ENCODE data around the gene VMO1.

Gene VMO1

GRCh38 chr17:4796552-4796920 is 10.4 kb upstream of the VMO1 start:
- H3K27ac ChIP-seq (ENCODE audit: low read depth, low read length), result peak overlapping the region; percentile 69
- peak overlapping the region; percentile 75 for H3K9ac ChIP-seq (ENCODE audit: low read depth, low read length)
- H3K27me3 ChIP-seq (ENCODE audit: control insufficient read depth, insufficient read depth, low read length), result peaks cover 8% of the 10 kb centered on the region; the same call in 1 of the 2 replicates
- H3K4me3 ChIP-seq (ENCODE audit: low read depth, low read length), result peak overlapping the region; percentile 90
- H3K4me1 ChIP-seq (ENCODE audit: control insufficient read depth, insufficient read depth, low read length), result no peaks in the 10 kb centered on the region
- no peaks in the 10 kb centered on the region for H3K9me3 ChIP-seq (ENCODE audit: control insufficient read depth, insufficient read depth, low read length)
- H3K36me3 ChIP-seq (ENCODE audit: control insufficient read depth, insufficient read depth, low read length), result peaks cover 21% of the 10 kb centered on the region

DNA sequence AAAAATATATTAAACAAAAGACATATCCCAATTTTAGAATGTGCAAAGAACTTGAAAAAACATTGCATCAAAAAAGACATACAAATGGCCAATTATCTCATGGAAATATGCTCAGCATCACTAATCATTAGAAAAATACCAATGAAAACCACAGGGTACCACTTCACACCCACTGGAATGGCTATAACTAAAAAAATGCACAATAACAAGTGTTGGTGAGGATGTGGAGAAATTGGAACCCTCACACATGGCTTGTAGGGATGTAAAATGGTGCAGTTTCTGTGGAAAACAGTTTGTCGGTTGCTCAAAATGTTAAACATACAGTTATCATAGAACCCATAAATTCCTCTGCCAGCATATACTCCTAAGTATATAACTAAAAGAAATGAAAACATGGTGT is 9.0 kb upstream of the VMO1 start:
- no peak overlapping the region for H3K4me3 ChIP-seq (ENCODE audit: low read depth, low read length)
- H3K27me3 ChIP-seq (ENCODE audit: control insufficient read depth, insufficient read depth, low read length), result peaks cover 22% of the 10 kb centered on the region

GRCh38 chr17:4790705-4791088 is 4.5 kb upstream of the VMO1 start:
- H3K27ac ChIP-seq (ENCODE audit: low read depth, low read length), result no peak overlapping the region

More for the DNA sequence above, 9.0 kb upstream of the VMO1 start:
- no peak overlapping the region for H3K9ac ChIP-seq (ENCODE audit: low read depth, low read length)
- no peak overlapping the region for H3K27ac ChIP-seq (ENCODE audit: low read depth, low read length)
- H3K36me3 ChIP-seq (ENCODE audit: control insufficient read depth, insufficient read depth, low read length), result peaks cover 21% of the 10 kb centered on the region
- H3K4me1 ChIP-seq (ENCODE audit: control insufficient read depth, insufficient read depth, low read length), result no peaks in the 10 kb centered on the region; the same call in 1 of the 2 replicates
- H3K9me3 ChIP-seq (ENCODE audit: control insufficient read depth, insufficient read depth, low read length), result no peaks in the 10 kb centered on the region

DNA sequence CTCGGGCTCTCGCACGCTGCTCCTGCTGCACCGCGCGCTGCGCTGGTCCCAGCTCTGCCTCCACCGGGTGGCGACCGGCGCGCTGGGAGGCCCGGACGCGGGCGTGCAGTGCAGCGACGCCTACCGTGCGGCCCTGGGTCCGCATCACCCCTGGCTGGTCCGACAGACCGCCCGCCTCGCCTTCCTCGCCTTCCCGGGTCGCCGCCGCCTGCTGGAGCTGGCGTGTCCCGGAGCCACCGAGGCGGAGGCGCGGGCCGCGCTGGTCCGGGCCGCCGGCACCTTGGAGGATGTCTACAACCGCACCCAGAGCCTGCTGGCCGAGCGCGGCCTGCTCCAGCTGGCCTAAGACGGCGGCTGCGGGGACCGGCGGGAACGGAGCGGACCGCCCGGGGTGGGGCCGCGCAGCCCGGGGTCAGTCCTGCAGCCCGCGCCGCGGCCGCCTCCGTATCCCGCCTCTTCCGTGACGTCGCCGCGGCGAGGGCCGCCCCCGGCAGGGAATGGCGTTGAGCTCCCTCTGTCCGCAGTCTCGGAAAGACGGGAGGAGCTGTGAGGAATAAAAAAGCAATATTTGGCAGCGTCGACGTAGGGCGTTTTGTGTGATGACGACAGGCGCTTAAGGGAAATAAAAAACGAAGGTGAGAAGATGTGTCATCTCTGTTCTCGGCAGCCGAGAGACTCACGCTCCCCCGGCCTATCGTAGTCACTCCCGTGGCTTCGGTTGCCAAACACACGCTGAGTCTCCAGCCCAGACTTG is 4.0 kb upstream of the VMO1 start:
- Histone ChIP-seq H3K27me3 (ENCODE audit: control insufficient read depth, insufficient read depth, low read length) (peaks cover 72% of the 10 kb centered on the region), H3K4me1 (ENCODE audit: control insufficient read depth, insufficient read depth, low read length) (peaks cover 22% of the 10 kb centered on the region), H3K9me3 (ENCODE audit: control insufficient read depth, insufficient read depth, low read length) (no peaks in the 10 kb centered on the region), H3K4me3 (ENCODE audit: low read depth, low read length) (peak overlapping the region; percentile 60), H3K36me3 (ENCODE audit: control insufficient read depth, insufficient read depth, low read length) (no peaks in the 10 kb centered on the region), H3K9ac (ENCODE audit: low read depth, low read length) (peak overlapping the region; percentile 39; the same call in 1 of the 2 replicates), H3K27ac (ENCODE audit: low read depth, low read length) (peak overlapping the region; percentile 47)

More at GRCh38 chr17:4790705-4791088, 4.5 kb upstream of the VMO1 start:
- no peak overlapping the region for H3K9ac ChIP-seq (ENCODE audit: low read depth, low read length)
- peaks cover 21% of the 10 kb centered on the region for H3K4me1 ChIP-seq (ENCODE audit: control insufficient read depth, insufficient read depth, low read length)
- H3K4me3 ChIP-seq (ENCODE audit: low read depth, low read length), result peak overlapping the region; percentile 60
- H3K9me3 ChIP-seq (ENCODE audit: control insufficient read depth, insufficient read depth, low read length), result no peaks in the 10 kb centered on the region
- H3K36me3 ChIP-seq (ENCODE audit: control insufficient read depth, insufficient read depth, low read length), result no peaks in the 10 kb centered on the region
- peaks cover 67% of the 10 kb centered on the region for H3K27me3 ChIP-seq (ENCODE audit: control insufficient read depth, insufficient read depth, low read length)

GRCh38 chr17:4789701-4789950 is 3.5 kb upstream of the VMO1 start:
- H3K9me3 ChIP-seq (ENCODE audit: control insufficient read depth, insufficient read depth, low read length), result no peaks in the 10 kb centered on the region
- no peak overlapping the region for H3K9ac ChIP-seq (ENCODE audit: low read depth, low read length)
- no peaks in the 10 kb centered on the region for H3K36me3 ChIP-seq (ENCODE audit: control insufficient read depth, insufficient read depth, low read length)
- H3K27ac ChIP-seq (ENCODE audit: low read depth, low read length), result peak overlapping the region; percentile 47
- peaks cover 22% of the 10 kb centered on the region for H3K4me1 ChIP-seq (ENCODE audit: control insufficient read depth, insufficient read depth, low read length)
- peak overlapping the region; percentile 60 for H3K4me3 ChIP-seq (ENCODE audit: low read depth, low read length)
- peaks cover 77% of the 10 kb centered on the region for H3K27me3 ChIP-seq (ENCODE audit: control insufficient read depth, insufficient read depth, low read length)

GRCh38 chr17:4788807-4789700 is 2.9 kb upstream of the VMO1 start, which contains the start of gene GLTPD2:
TSS of gene GLTPD2 (plus strand) at chr17:4788964. CDS start at chr17:4789012, 48 bp downstream.
- peak within 1 kb of the TSS; percentile 47 for H3K27ac ChIP-seq (ENCODE audit: low read depth, low read length)
- H3K27me3 ChIP-seq (ENCODE audit: control insufficient read depth, insufficient read depth, low read length), result peaks cover 83% of the 10 kb centered on the region
- no peaks in the 10 kb centered on the region for H3K9me3 ChIP-seq (ENCODE audit: control insufficient read depth, insufficient read depth, low read length)
- no peak within 1 kb of the TSS for H3K9ac ChIP-seq (ENCODE audit: low read depth, low read length)
- peak within 1 kb of the TSS; percentile 60 for H3K4me3 ChIP-seq (ENCODE audit: low read depth, low read length)
- no peaks in the 10 kb centered on the region for H3K36me3 ChIP-seq (ENCODE audit: control insufficient read depth, insufficient read depth, low read length)
- peaks cover 22% of the 10 kb centered on the region for H3K4me1 ChIP-seq (ENCODE audit: control insufficient read depth, insufficient read depth, low read length)

DNA sequence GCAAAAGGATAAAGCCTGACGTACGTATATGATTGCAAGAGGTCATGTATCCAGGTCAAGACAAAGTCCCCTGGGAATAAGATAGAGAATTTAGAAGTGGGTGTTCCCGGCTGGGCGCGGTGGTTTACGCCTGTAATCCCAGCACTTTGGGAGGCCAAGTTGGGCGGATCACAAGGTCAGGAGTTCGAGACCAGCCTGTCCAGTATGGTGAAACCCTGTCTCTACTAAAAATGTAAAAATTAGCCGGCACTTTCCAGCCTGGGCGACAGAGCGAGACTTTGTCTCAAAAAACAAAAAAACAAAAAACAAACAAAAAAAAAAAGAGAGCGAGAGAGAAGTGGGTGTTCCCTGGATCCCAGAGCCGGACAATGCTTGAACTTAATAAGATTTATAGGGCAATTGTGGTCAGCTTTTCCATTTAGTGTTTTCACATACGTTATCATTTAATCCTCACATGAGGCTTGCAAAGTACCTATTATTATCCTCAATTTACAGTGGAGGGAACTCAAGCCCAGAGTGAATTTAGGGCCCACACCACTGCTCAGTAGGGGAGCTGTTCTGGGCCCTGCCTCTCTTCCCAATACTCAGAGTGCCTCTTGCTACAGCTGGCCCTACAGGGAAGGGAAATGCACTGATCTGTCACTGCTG is 2.1 kb upstream of the VMO1 start:
- Histone ChIP-seq H3K9ac (ENCODE audit: low read depth, low read length) (no peak overlapping the region), H3K4me1 (ENCODE audit: control insufficient read depth, insufficient read depth, low read length) (peaks cover 22% of the 10 kb centered on the region), H3K27ac (ENCODE audit: low read depth, low read length) (no peak overlapping the region), H3K4me3 (ENCODE audit: low read depth, low read length) (peak overlapping the region; percentile 60), H3K27me3 (ENCODE audit: control insufficient read depth, insufficient read depth, low read length) (peaks cover 91% of the 10 kb centered on the region), H3K9me3 (ENCODE audit: control insufficient read depth, insufficient read depth, low read length) (no peaks in the 10 kb centered on the region), H3K36me3 (ENCODE audit: control insufficient read depth, insufficient read depth, low read length) (no peaks in the 10 kb centered on the region)

GRCh38 chr17:4786516-4786915 is 352 bp upstream of the VMO1 start:
- no peak overlapping the region for H3K4me3 ChIP-seq (ENCODE audit: low read depth, low read length)
- H3K9me3 ChIP-seq (ENCODE audit: control insufficient read depth, insufficient read depth, low read length), result no peaks in the 10 kb centered on the region
- peaks cover 94% of the 10 kb centered on the region for H3K27me3 ChIP-seq (ENCODE audit: control insufficient read depth, insufficient read depth, low read length)
- H3K4me1 ChIP-seq (ENCODE audit: control insufficient read depth, insufficient read depth, low read length), result peaks cover 22% of the 10 kb centered on the region
- no peak overlapping the region for H3K27ac ChIP-seq (ENCODE audit: low read depth, low read length)
- H3K9ac ChIP-seq (ENCODE audit: low read depth, low read length), result no peak overlapping the region
- H3K36me3 ChIP-seq (ENCODE audit: control insufficient read depth, insufficient read depth, low read length), result no peaks in the 10 kb centered on the region

DNA sequence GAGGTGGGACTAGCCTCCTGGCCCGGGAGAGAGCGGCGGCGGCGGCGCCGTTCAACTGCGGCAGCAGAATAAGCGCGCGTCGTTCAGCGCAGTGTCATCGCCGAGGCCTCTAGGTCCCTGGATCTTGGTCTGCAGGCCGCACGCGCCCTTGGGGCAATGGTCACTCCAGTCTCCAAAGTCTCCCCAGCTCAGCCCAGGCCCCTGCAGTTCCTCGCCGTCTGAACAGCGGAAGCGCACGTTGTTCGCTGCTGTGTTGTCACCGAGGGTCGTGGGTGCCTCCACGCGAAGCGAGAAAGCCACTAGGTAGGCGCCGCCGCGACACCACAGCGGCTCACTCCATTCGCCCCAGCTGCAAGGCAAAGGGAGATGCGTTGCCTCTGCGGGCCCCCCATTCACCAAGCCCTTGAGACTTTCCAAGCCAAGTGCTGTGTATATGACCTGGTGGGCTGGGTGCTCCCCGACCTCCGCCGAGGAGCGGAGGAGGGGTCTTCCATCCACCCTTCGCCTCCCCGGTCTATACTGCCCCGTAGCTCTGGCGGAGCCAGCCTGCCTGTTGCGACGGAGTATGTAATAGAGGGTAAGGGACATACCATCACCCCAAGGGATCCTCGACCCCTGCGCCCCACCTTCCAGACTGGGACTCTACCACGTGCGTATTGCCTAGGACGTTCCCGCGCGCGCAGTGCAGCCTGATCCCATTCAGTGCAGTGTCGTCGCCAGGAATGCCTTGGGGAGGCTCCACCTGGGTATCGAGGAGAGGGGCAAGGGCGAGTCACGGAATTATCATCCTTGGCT is 656 bp downstream of the VMO1 start:
- Histone ChIP-seq H3K27ac (ENCODE audit: low read depth, low read length) (no peak overlapping the region), H3K4me3 (ENCODE audit: low read depth, low read length) (peak overlapping the region; percentile 7; the same call in 1 of the 2 replicates), H3K9ac (ENCODE audit: low read depth, low read length) (no peak overlapping the region), H3K9me3 (ENCODE audit: control insufficient read depth, insufficient read depth, low read length) (no peaks in the 10 kb centered on the region), H3K36me3 (ENCODE audit: control insufficient read depth, insufficient read depth, low read length) (no peaks in the 10 kb centered on the region), H3K4me1 (ENCODE audit: control insufficient read depth, insufficient read depth, low read length) (peaks cover 22% of the 10 kb centered on the region), H3K27me3 (ENCODE audit: control insufficient read depth, insufficient read depth, low read length) (peaks cover 84% of the 10 kb centered on the region)

DNA sequence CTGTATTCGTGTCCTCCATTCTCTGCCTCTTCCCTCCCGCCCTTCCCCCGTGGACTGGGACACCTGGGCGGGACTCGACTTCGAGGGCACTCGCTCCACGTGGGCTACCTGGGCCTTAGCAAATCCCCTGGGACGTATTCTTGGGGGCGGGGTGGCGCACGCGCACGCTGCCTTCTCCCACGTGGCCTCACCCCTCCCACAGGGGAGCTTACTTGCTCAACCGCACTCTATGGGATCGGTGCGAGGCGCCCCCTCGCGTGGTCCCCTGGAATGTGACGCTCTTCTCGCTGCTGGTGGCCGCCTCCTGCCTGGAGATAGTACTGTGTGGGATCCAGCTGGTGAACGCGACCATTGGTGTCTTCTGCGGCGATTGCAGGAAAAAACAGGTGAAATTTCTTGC is 3.5 kb downstream of the VMO1 start:
- H3K36me3 ChIP-seq (ENCODE audit: control insufficient read depth, insufficient read depth, low read length), result no peaks in the 10 kb centered on the region
- peaks cover 56% of the 10 kb centered on the region for H3K27me3 ChIP-seq (ENCODE audit: control insufficient read depth, insufficient read depth, low read length)
- peaks cover 11% of the 10 kb centered on the region; the same call in 1 of the 2 replicates for H3K4me1 ChIP-seq (ENCODE audit: control insufficient read depth, insufficient read depth, low read length)
- H3K4me3 ChIP-seq (ENCODE audit: low read depth, low read length), result no peak overlapping the region
- no peaks in the 10 kb centered on the region for H3K9me3 ChIP-seq (ENCODE audit: control insufficient read depth, insufficient read depth, low read length)
- H3K9ac ChIP-seq (ENCODE audit: low read depth, low read length), result no peak overlapping the region
- no peak overlapping the region for H3K27ac ChIP-seq (ENCODE audit: low read depth, low read length)
